Activated naive CD4-positive, alpha-beta T cell treated with anti-CD3 and anti-CD28 coated beads, Interleukin-2, amount 10 ng/mL, durations not matched to agents 7 days and 5 days (primary cell): ENCODE measurements around the gene FANCI.

Source experiments
- CTCF ChIA-PET: fragments of 350-600 bp; sonication (Branson Sonifier 250); formaldehyde crosslinking; loops from one replicate; lab custom pipeline; 2021; ENCODE audit warnings: antibody characterized with exemption; lab: Charles Lee
- DNase-seq: peaks from one replicate; pipeline ENCODE4 v3.0.0-alpha.2; 2020
- H3K27ac Mint-ChIP-seq: one replicate; pipeline ENCODE4 v1.8.0; 2021; ENCODE audit warnings: mild to moderate bottlenecking, moderate library complexity, mixed read lengths
- H3K27me3 Mint-ChIP-seq: one replicate; pipeline ENCODE4 v1.8.0; 2021; ENCODE audit warnings: mild to moderate bottlenecking, mixed read lengths
- H3K36me3 Mint-ChIP-seq: one replicate; pipeline ENCODE4 v1.8.0; 2021; ENCODE audit warnings: mixed read lengths
- H3K4me1 Mint-ChIP-seq: one replicate; pipeline ENCODE4 v1.8.0; 2021; ENCODE audit warnings: mixed read lengths
- H3K4me3 Mint-ChIP-seq: one replicate; pipeline ENCODE4 v1.8.0; 2021; ENCODE audit warnings: mild to moderate bottlenecking, moderate library complexity, mixed read lengths
- H3K9me3 Mint-ChIP-seq: one replicate; pipeline ENCODE4 v1.8.0; 2021; ENCODE audit warnings: mixed read lengths

The FANCI gene

DNA sequence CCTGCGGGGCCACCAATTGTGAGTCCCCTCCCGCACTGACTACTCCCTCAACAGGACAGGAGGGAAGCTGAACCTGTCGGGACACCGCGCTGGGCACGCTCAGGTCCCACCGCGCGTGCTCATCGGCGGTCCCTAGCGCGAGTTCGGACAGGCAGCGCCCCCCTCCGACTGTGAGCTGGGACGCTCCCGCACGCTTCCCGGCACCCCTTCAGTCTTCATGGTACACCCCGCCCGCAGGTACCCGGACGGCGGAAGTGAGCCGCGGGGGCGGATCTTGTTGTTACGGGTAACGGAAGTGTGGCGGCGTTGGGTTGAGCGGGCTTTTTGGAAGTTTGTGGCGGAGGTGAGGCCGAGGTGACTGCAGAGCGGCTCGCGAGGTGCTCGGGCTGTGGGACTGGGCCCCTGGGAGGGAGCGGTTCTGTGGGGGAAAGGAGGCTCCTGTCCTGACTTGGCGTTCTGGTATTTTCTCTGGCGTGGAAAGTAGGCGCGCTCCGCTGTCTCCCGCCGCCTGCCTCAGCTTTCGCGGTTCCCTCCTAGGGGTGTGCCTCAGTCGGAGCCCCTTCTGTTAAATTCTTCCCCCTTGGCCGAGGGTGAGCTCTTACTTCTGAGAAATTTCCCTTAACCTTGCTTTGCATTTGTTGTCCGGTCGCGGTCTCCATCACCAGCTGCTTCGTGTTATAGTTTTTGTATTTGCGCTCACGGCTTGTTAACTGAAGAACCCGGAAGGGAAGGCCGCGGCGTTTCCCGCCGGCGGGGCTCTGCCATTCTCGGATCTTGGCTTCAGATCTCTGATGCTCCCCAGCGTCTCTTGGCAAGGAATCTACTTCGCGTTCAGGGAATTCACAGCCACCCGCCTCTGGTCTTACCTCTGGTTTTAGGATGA, at the start of gene FANCI:
FANCI (plus strand) TSS at position 289 of the 883 bp plus-strand sequence. CDS start 3,669 bp downstream, outside the sequence.
- H3K4me3 Mint-ChIP-seq, result peak within 1 kb of the TSS; percentile 99
- H3K27ac Mint-ChIP-seq, result peak within 1 kb of the TSS; percentile 96
- peaks cover 48% of the 10 kb centered on the region for H3K4me1 Mint-ChIP-seq
- peak; percentile 98 for DNase-seq
- H3K36me3 Mint-ChIP-seq, result peaks cover 35% of the 10 kb centered on the region
- H3K9me3 Mint-ChIP-seq, result no peaks in the 10 kb centered on the region
- CTCF ChIA-PET, result interaction anchor here (0.9 to 3.1 kb wide), 4 partner anchors 37 to 186 kb away, joined by 3 to 19 read pairs (median 6); no protein-coding TSS in a partner anchor
- H3K27me3 Mint-ChIP-seq, result peaks cover 25% of the 10 kb centered on the region

DNA sequence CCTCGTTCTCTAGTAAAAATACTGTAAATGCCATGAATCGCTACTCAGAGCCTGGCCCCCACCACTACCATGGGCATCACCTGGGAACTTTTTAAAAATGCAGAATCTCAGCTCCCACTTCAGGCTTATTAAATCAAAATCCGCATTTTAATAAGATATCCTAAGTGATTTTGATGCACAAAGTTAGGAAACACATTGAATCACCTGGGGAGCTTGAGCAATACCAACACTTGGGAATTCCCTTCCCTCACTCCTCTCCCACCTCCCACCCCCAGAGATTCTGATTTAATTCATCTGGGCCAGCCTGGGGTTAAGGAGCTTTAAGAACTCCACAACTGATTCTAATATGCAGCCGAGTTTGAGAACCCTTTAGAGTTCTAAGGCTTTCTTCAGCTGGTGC, 49.2 kb upstream of the FANCI start:
- peaks cover 35% of the 10 kb centered on the region for H3K36me3 Mint-ChIP-seq
- H3K27me3 Mint-ChIP-seq, result no peaks in the 10 kb centered on the region
- no peak overlapping the region for H3K4me3 Mint-ChIP-seq
- CTCF ChIA-PET, result interaction anchor here (1.4 to 3.0 kb wide), 4 partner anchors 12 to 23 kb away, joined by 4 to 13 read pairs (median 6); no protein-coding TSS in a partner anchor
- no peak for DNase-seq
- H3K4me1 Mint-ChIP-seq, result peaks cover 4% of the 10 kb centered on the region
- no peaks in the 10 kb centered on the region for H3K9me3 Mint-ChIP-seq
- H3K27ac Mint-ChIP-seq, result no peak overlapping the region

DNA sequence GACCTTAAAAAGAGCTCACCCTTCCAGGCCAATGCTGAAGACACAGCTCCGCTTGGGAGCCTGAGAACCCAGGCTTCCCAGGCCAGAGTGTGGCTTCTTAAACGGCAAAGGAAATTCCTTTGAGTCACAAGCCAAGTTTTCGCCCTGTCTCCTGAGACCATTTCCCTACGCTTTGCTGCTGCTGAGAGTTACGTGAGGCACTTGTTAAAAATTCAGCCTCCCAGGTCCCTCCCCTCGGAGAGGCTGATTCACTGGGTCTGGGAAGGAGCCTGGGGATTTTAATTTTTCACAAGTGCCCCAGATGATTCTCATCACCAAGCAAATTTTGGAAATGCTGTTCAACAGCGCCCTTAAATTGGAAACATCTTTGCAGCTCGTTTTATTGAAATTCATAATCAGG, 47.9 kb upstream of the FANCI start:
- no peaks in the 10 kb centered on the region for H3K9me3 Mint-ChIP-seq
- H3K4me3 Mint-ChIP-seq, result no peak overlapping the region
- H3K27me3 Mint-ChIP-seq, result no peaks in the 10 kb centered on the region
- DNase-seq, result no peak
- H3K36me3 Mint-ChIP-seq, result peaks cover 34% of the 10 kb centered on the region
- CTCF ChIA-PET, result interaction anchor here (1.0 to 3.0 kb wide), 5 partner anchors 11 to 138 kb away, joined by 3 to 13 read pairs (median 6); no protein-coding TSS in a partner anchor
- H3K4me1 Mint-ChIP-seq, result peaks cover 4% of the 10 kb centered on the region
- no peak overlapping the region for H3K27ac Mint-ChIP-seq

DNA sequence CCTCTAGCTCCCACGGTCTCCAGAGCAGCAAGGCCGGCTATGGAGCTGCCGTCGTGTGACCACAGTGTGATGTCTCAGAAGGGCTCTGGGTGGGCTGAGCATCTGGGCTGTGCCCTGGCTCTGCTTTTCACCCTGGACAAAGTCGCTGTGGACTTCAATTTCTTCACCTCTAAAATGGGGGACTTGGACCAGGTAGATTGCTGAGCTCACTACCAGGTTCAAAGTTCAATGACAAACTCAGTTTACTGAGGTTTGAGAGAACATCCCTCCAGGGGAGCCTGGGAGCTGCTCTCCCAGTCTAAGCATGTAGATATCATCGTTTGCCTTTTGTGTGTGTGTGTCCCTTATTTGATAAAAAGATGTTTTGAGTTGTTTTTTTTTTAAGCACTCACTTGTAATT, 47.5 kb upstream of the FANCI start:
- CTCF ChIA-PET, result interaction anchor here (1.0 to 3.0 kb wide), 4 partner anchors 10 to 139 kb away, joined by 3 to 13 read pairs (median 6); no protein-coding TSS in a partner anchor
- H3K4me1 Mint-ChIP-seq, result peaks cover 4% of the 10 kb centered on the region
- no peaks in the 10 kb centered on the region for H3K9me3 Mint-ChIP-seq
- H3K36me3 Mint-ChIP-seq, result peaks cover 31% of the 10 kb centered on the region
- H3K27ac Mint-ChIP-seq, result no peak overlapping the region
- no peaks in the 10 kb centered on the region for H3K27me3 Mint-ChIP-seq
- H3K4me3 Mint-ChIP-seq, result no peak overlapping the region
- DNase-seq, result no peak

DNA sequence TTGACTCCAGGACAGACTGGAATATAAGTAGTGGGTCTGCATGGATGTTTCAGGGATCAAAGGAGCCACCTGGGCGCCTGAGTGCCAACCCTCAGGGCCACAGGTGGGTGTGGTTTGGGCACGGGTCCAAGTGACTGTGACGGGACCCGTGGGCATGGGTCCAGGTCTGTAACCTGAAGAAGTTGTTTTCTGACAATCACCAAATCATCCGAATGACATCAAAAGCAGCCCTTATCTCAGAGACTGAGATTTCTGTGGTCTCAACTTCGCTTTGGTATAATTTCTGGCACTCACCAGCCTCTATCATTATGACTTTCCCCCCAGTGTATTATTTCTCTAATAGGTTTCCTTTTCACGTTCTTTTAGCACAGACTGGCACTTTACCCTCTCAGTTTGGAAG, 46.8 kb upstream of the FANCI start:
- H3K36me3 Mint-ChIP-seq, result peaks cover 31% of the 10 kb centered on the region
- H3K27ac Mint-ChIP-seq, result peak overlapping the region; percentile 30
- no peak for DNase-seq
- no peaks in the 10 kb centered on the region for H3K9me3 Mint-ChIP-seq
- CTCF ChIA-PET, result interaction anchor here (0.6 to 2.0 kb wide), 3 partner anchors 10 to 140 kb away, joined by 3 to 9 read pairs (median 6); no protein-coding TSS in a partner anchor
- H3K4me1 Mint-ChIP-seq, result peaks cover 4% of the 10 kb centered on the region
- no peak overlapping the region for H3K4me3 Mint-ChIP-seq
- no peaks in the 10 kb centered on the region for H3K27me3 Mint-ChIP-seq

DNA sequence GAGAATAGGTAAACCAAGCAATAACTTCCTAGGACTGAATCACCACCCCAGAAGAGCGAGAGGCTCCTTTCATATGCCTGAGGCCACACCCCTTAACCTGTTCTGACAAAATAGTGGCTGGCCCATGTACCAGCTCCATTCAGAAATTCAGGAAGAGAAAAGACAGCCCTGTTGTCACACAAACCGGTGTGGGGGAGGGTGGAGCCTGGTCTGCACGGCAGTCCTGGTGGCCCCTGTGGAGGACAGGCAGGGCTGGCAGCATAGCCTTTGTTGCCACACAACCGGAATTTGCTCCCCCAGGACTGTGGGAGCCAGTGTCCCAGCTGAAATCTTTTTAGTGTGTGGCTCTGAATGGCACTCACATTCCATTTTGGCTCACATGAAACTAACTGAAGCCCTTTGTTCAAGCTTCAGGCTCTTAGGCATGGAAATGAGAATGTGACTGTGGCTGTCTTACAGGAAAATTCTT, 46.2 kb upstream of the FANCI start:
- Mint-ChIP-seq H3K27ac (peak overlapping the region; percentile 30), H3K4me1 (peaks cover 4% of the 10 kb centered on the region), H3K4me3 (no peak overlapping the region), H3K27me3 (no peaks in the 10 kb centered on the region), H3K36me3 (peaks cover 32% of the 10 kb centered on the region), H3K9me3 (no peaks in the 10 kb centered on the region)
- DNase-seq, result no peak
- CTCF ChIA-PET, result interaction anchor here (1.9 to 2.0 kb wide), 2 partner anchors 9 to 140 kb away, joined by 6 to 9 read pairs; no protein-coding TSS in a partner anchor

DNA sequence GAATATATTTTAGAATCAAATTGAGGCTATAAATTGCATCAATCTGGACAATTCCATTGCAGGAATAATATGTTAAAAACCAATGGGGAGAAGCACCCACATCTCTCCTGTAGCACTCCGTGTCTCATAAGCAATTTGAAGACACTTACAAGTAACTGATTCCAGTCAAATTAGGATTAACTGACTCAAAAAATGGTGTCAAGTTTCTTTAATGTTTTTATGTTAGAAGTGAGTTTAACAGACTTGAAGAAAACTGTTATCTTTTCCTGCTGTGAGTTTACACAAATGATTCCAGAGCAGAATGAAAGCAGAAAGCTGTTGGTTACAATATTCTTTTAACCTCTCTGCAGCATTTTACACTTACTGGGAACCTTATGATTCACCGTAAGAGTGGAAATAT, 45.6 kb upstream of the FANCI start:
- Mint-ChIP-seq H3K4me3 (no peak overlapping the region), H3K27me3 (no peaks in the 10 kb centered on the region), H3K36me3 (peaks cover 26% of the 10 kb centered on the region), H3K9me3 (no peaks in the 10 kb centered on the region), H3K4me1 (peaks cover 5% of the 10 kb centered on the region), H3K27ac (no peak overlapping the region)
- no peak for DNase-seq
- CTCF ChIA-PET, result interaction anchor here (0.9 to 1.9 kb wide), 3 partner anchors 8 to 293 kb away, joined by 3 to 9 read pairs (median 4); no protein-coding TSS in a partner anchor

DNA sequence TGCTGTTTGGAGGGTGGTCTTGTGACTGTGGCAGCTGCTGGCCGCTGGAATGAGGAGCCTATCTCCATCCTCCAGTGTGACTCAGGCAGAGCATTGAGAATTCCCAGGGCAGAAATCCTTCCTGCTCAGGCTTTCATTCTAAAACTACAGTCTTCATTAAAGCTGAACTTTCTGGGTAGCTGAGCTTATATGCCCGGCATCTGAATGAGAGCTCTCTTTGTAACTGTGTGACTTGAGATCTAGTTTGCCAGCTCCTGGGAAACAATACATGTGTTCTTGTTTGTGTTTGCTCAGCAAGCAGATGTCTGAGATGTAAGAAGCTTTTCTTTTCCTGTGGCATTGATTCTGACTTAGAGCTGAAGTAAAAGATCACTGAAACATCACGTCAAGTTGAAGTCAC, 44.8 kb upstream of the FANCI start:
- Mint-ChIP-seq H3K27ac (no peak overlapping the region), H3K36me3 (peaks cover 23% of the 10 kb centered on the region), H3K4me3 (no peak overlapping the region), H3K27me3 (no peaks in the 10 kb centered on the region), H3K4me1 (peaks cover 12% of the 10 kb centered on the region), H3K9me3 (no peaks in the 10 kb centered on the region)
- DNase-seq, result no peak
- CTCF ChIA-PET, result interaction anchor here (0.9 to 1.9 kb wide), 4 partner anchors 8 to 294 kb away, joined by 3 to 9 read pairs (median 4); no protein-coding TSS in a partner anchor

DNA sequence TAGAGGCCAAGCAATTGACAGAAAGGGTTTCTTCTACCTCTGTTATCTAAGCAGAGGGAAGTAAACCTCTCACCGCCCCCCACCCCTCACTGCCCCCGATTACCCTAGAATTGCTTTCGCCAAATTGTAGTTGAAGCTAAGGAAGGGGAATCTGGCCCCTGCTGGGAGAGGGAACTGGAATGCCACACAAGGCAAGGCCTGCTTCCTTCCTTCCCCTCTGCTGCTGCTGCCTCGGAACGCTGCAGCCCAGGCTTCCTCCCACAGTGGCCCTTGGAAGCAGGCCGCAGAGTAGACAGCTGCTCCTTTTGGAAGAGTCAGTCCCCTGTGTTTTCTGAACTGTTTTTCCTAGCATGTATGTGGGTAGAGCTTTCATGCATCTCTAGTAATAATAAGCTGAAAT, 44.0 kb upstream of the FANCI start:
- DNase-seq, result no peak
- Mint-ChIP-seq H3K4me3 (no peak overlapping the region), H3K27ac (no peak overlapping the region), H3K9me3 (no peaks in the 10 kb centered on the region), H3K4me1 (peaks cover 19% of the 10 kb centered on the region), H3K36me3 (peaks cover 19% of the 10 kb centered on the region), H3K27me3 (no peaks in the 10 kb centered on the region)
- CTCF ChIA-PET, result interaction anchor here (1.5 kb wide), 1 partner anchor 20 kb away, joined by 5 read pairs; no protein-coding TSS in a partner anchor

DNA sequence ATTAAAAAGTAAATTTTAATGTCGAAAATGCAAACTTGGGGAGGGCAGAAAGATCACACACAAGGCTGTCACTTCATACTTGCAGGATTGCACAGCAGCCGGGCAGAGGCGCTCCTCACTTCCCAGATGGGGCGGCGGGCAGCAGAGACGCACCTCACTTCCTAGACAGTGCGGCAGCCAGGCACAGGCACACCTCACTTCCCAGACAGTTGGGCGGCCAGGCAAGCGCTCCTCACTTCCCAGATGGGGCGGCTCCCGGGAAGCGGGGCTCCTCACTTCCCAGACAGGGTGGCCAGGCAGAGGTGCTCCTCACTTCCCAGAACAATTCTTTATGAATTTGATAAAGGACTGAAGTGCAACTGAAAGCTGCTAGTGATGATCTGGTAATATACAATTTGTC, 43.6 kb upstream of the FANCI start:
- peaks cover 19% of the 10 kb centered on the region for H3K36me3 Mint-ChIP-seq
- CTCF ChIA-PET, result interaction anchor here (0.7 kb wide), 1 partner anchor 135 kb away, joined by 3 read pairs; the partner anchor contains the start of gene POLG
- H3K27ac Mint-ChIP-seq, result no peak overlapping the region
- H3K4me3 Mint-ChIP-seq, result no peak overlapping the region
- DNase-seq, result no peak
- no peaks in the 10 kb centered on the region for H3K9me3 Mint-ChIP-seq
- H3K4me1 Mint-ChIP-seq, result peaks cover 23% of the 10 kb centered on the region
- no peaks in the 10 kb centered on the region for H3K27me3 Mint-ChIP-seq

DNA sequence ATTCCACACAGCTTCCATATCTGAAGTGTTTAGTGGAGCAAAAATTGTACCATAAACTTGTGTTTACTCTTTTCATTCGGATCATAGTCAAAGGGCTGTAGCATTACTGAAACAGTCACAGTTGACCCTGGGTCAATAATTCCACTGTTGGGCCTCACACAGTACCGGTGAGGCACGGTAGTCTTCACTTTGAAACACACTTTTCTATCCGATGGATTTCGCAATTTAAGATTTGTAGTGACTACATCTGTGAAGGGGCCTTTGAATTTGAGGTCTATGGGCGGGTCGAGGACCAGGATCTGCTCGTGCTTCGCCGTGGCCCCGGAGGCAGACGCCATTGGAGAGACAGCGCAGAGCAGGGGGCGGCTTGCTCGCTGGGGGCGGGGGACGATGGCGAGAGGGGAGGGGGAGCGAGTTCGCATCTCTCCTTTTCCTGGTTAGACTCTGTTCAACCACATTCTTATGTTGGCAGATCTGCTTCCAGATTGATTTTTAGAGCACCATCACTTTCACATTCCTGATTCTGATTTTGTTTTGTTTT, 42.2 kb upstream of the FANCI start:
- H3K27ac Mint-ChIP-seq, result no peak overlapping the region
- CTCF ChIA-PET, result interaction anchor here (0.9 kb wide), 1 partner anchor 24 kb away, joined by 3 read pairs; no protein-coding TSS in a partner anchor

DNA sequence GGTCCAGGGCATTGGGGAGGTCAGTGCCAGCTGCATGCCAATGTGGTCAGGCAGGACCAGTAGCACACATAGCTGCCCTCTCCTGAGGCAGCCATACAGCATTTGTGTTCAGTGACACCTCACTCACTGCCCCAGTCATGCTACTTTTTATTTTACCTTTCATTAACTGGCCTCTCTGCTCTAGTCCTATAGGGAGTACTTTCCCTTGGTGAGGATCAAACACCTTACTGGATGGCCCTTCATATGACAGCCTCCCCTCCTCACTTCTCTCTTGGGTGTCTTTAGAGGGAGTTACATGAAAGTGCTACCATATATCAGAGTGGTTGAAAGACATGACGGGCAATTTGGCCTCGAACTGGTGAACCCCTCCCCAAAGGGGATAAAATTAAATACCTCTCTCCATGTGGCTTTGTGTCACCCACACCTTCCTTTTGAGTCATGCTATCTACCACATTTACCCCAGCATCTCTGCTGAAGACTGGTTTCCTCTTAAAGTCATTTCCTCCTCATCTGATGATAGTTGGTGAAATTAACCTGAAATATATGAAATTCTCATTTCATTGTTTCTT, 40.0 kb upstream of the FANCI start:
- H3K4me1 Mint-ChIP-seq, result peaks cover 31% of the 10 kb centered on the region
- no peaks in the 10 kb centered on the region for H3K9me3 Mint-ChIP-seq
- DNase-seq, result peak; percentile 38
- peaks cover 9% of the 10 kb centered on the region for H3K36me3 Mint-ChIP-seq
- CTCF ChIA-PET, result interaction anchor here (0.7 kb wide), 1 partner anchor 146 kb away, joined by 3 read pairs; no protein-coding TSS in a partner anchor
- no peaks in the 10 kb centered on the region for H3K27me3 Mint-ChIP-seq
- H3K4me3 Mint-ChIP-seq, result no peak overlapping the region
- H3K27ac Mint-ChIP-seq, result peak overlapping the region; percentile 56

More for the DNA sequence above, 42.2 kb upstream of the FANCI start:
- Mint-ChIP-seq H3K27me3 (no peaks in the 10 kb centered on the region), H3K4me1 (peaks cover 28% of the 10 kb centered on the region), H3K9me3 (no peaks in the 10 kb centered on the region), H3K4me3 (no peak overlapping the region), H3K36me3 (peaks cover 13% of the 10 kb centered on the region)
- DNase-seq, result no peak

DNA sequence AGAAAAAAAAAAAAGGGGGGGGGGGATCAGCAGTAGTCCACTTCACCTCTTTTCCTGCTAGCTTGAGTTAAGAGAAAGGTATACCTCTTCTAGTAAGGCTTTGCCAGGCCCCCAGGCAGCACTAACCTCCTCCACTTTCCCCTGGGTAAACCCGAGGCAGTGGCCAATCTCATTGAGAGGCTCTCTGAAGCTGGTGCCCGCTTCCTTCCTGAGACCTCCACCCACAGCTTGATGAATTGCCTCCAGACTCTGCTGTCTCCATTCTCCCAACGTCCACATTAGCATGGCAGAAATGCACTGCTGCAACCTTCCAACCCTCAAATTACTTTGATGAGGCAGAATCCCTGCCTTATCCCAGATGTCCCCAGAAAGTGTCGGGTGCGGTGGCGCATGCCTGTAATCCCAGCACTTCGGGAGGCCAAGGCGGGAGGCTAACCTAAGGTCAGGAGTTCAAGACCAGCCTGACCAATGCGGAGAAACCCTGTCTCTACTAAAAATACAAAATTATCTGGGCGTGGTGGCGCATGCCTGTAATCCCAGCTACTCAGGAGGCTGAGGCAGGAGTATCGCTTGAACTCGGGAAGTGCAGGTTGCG, 37.7 kb upstream of the FANCI start:
- Mint-ChIP-seq H3K27me3 (peaks cover 15% of the 10 kb centered on the region), H3K27ac (no peak overlapping the region), H3K4me1 (peaks cover 31% of the 10 kb centered on the region)

More for the DNA sequence above, 37.7 kb upstream of the FANCI start:
- no peak for DNase-seq
- Mint-ChIP-seq H3K4me3 (no peak overlapping the region), H3K36me3 (peaks cover 5% of the 10 kb centered on the region), H3K9me3 (no peaks in the 10 kb centered on the region)
- CTCF ChIA-PET, result interaction anchor here (0.6 to 3.0 kb wide), 45 partner anchors 8 to 301 kb away, joined by 3 to 21 read pairs (median 4); partner anchors contain the start of gene POLG
